DOHH2 (cell line): Measurements from ENCODE around the gene KRT33A.
"Not testable (repeated sequence)": the region's sequence is repeated elsewhere in the genome, so short reads cannot be mapped to it uniquely, and the experiment has no call there.

ENCODE experiments used
- H3F3A ChIP-seq: fragments of 200-600 bp; sonication (generic), shearing (Covaris generic); 2 replicates; pipeline ENCODE4 v1.6.0; 2016; ENCODE audit warnings: antibody characterized with exemption, mild to moderate bottlenecking; ENCODE audit not compliant: control insufficient read depth, insufficient read depth
- H3K27ac ChIP-seq: fragments of 200-600 bp; sonication (generic); 2 replicates; pipeline ENCODE4 v1.5.1; 2014; ENCODE audit warnings: low read depth, mild to moderate bottlenecking, low read length, moderate library complexity
- H3K27me3 ChIP-seq: fragments of 200-600 bp; sonication (generic); 2 replicates; pipeline ENCODE4 v1.6.1; 2014; ENCODE audit warnings: mild to moderate bottlenecking, low read length, mixed read lengths; ENCODE audit not compliant: control insufficient read depth
- H3K36me3 ChIP-seq: fragments of 200-600 bp; sonication (generic); 2 replicates; pipeline ENCODE4 v1.6.1; 2014; ENCODE audit warnings: mild to moderate bottlenecking, low read length, moderate library complexity, mixed read lengths; ENCODE audit not compliant: control insufficient read depth
- H3K4me1 ChIP-seq: fragments of 200-600 bp; sonication (generic); 2 replicates; pipeline ENCODE4 v1.6.1; 2014; ENCODE audit warnings: mild to moderate bottlenecking, low read length, mixed read lengths; ENCODE audit not compliant: control insufficient read depth
- H3K4me2 ChIP-seq: fragments of 200-600 bp; sonication (generic); 2 replicates; pipeline ENCODE4 v1.6.0; 2014; ENCODE audit warnings: mild to moderate bottlenecking, low read length, moderate library complexity
- H3K4me3 ChIP-seq: fragments of 200-600 bp; sonication (generic); 2 replicates; pipeline ENCODE4 v1.5.1; 2014; ENCODE audit warnings: mild to moderate bottlenecking, low read length, mixed read lengths
- H3K79me2 ChIP-seq: fragments of 200-600 bp; sonication (generic); 2 replicates; pipeline ENCODE4 v1.6.1; 2014; ENCODE audit warnings: mild to moderate bottlenecking, low read length, mixed read lengths; ENCODE audit not compliant: control insufficient read depth
- H3K9me2 ChIP-seq: fragments of 200-600 bp; sonication (generic); replicated peaks from 2 replicates; pipeline ENCODE4 v1.6.1; 2014; ENCODE audit warnings: mild to moderate bottlenecking, low read length, mixed read lengths; ENCODE audit not compliant: control insufficient read depth
- H3K9me3 ChIP-seq: fragments of 200-600 bp; sonication (generic); 2 replicates; pipeline ENCODE4 v1.6.1; 2014; ENCODE audit warnings: antibody characterized with exemption, low read length, mixed read lengths; ENCODE audit not compliant: control insufficient read depth, insufficient read depth
- H4K20me1 ChIP-seq: fragments of 200-600 bp; sonication (generic); 2 replicates; pipeline ENCODE4 v1.6.0; 2014; ENCODE audit warnings: low read depth, mild to moderate bottlenecking, antibody characterized with exemption, low read length, moderate library complexity; ENCODE audit not compliant: control insufficient read depth, insufficient read depth
- EZH2phosphoT487 ChIP-seq: fragments of 200-600 bp; sonication (generic); IDR thresholded peaks from 2 replicates; pipeline ENCODE4 v1.6.1; 2017; ENCODE audit warnings: borderline replicate concordance, mild to moderate bottlenecking, antibody characterized with exemption, low read length, moderate library complexity, mixed read lengths
- TF ChIP-seq, protein P1 (sequence below): fragments of 200-600 bp; sonication (generic); IDR thresholded peaks from one replicate; pipeline ENCODE4 v1.5.1; 2014; ENCODE audit warnings: antibody characterized with exemption, mild to moderate bottlenecking, low read depth, low read length; ENCODE audit not compliant: poor library complexity, severe bottlenecking

KRT33A gene

DNA sequence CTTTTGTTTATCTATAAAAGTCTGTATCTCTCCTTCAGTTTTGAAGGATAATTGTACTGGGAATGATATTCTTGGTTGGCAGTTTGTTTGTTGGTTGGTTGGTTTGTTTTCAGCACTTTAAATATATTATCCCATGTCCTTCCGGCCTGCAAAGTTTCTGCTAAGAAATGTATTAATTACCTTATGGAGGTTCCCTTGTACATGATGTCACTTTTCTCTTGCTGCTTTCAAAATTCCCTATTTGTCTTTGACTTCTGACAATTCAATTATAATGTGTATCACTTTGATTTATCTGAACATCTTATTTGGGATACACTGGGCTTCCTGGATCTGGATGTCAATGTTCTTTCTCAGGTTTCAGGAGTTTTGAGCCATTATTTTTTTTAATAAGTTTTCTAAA lies 35.6 kb upstream of the KRT33A start:
- H3K4me3 ChIP-seq, result no peak overlapping the region
- no peak overlapping the region for H3K4me2 ChIP-seq
- no peaks in the 10 kb centered on the region for H3K4me1 ChIP-seq
- TF ChIP-seq, protein P1, sequence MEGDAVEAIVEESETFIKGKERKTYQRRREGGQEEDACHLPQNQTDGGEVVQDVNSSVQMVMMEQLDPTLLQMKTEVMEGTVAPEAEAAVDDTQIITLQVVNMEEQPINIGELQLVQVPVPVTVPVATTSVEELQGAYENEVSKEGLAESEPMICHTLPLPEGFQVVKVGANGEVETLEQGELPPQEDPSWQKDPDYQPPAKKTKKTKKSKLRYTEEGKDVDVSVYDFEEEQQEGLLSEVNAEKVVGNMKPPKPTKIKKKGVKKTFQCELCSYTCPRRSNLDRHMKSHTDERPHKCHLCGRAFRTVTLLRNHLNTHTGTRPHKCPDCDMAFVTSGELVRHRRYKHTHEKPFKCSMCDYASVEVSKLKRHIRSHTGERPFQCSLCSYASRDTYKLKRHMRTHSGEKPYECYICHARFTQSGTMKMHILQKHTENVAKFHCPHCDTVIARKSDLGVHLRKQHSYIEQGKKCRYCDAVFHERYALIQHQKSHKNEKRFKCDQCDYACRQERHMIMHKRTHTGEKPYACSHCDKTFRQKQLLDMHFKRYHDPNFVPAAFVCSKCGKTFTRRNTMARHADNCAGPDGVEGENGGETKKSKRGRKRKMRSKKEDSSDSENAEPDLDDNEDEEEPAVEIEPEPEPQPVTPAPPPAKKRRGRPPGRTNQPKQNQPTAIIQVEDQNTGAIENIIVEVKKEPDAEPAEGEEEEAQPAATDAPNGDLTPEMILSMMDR, result no peak
- TF ChIP-seq EZH2phosphoT487, result no peak
- H3K36me3 ChIP-seq, result no peaks in the 10 kb centered on the region
- H3K27me3 ChIP-seq, result 0 out of 2 replicates have a peak, but pooled peaks cover 2% of the 10 kb centered on the region
- H3K9me3 ChIP-seq, result no peaks in the 10 kb centered on the region
- no peaks in the 10 kb centered on the region for H4K20me1 ChIP-seq
- no peaks in the 10 kb centered on the region for H3K79me2 ChIP-seq
- H3K9me2 ChIP-seq, result no peaks in the 10 kb centered on the region
- H3F3A ChIP-seq, result no peaks in the 10 kb centered on the region
- H3K27ac ChIP-seq, result no peak overlapping the region

DNA sequence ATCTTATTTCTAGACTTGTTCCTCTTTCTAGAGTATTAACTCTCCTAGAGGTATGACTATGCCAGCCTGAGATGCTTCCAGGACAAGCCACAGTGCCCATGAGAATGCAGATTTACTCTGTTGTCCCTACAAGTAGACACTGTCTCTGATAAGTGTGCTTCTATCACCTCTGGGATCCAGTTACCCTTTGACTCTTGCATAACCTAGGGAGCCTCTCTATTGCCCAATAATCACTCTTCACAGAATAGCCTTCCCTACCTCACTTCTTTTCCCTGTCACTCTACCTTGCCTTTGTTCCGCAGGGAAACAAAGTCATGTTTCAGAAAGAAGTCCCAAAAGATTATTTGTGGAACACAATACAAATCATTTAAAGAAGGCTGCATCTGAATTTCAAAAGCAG lies 33.1 kb upstream of the KRT33A start:
- Histone ChIP-seq H3K4me2 (no peak overlapping the region), H3K9me3 (no peaks in the 10 kb centered on the region), H3K4me1 (no peaks in the 10 kb centered on the region), H3F3A (no peaks in the 10 kb centered on the region), H3K9me2 (no peaks in the 10 kb centered on the region), H3K27me3 (0 out of 2 replicates have a peak, but pooled peaks cover 2% of the 10 kb centered on the region), H3K4me3 (no peak overlapping the region), H4K20me1 (no peaks in the 10 kb centered on the region), H3K27ac (no peak overlapping the region), H3K36me3 (no peaks in the 10 kb centered on the region), H3K79me2 (no peaks in the 10 kb centered on the region)
- TF ChIP-seq, protein P1, result no peak
- TF ChIP-seq EZH2phosphoT487, result no peak

DNA sequence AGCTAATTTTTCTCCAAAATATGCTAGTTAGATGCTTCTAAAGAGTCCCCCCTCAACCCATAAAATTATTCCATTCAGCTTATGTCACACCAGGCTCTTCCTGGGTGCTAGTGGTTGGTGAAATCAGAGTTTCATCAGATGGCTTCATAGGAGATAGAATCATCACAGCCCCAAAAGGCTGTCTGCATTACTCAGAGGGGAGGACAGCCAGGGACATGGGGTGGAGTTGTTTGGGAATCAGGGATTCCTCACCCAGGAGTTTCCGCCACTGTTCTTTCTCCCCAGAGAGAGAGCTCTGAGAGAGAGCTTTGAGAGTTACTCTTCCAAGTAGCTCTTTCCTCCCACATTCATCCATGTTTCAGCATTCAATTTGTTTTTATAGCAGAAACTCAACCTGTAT lies 31.8 kb upstream of the KRT33A start:
- Histone ChIP-seq H3K4me2 (no peak overlapping the region), H3K4me1 (no peaks in the 10 kb centered on the region), H3F3A (no peaks in the 10 kb centered on the region), H4K20me1 (no peaks in the 10 kb centered on the region), H3K27me3 (0 out of 2 replicates have a peak, but pooled peaks cover 2% of the 10 kb centered on the region), H3K27ac (no peak overlapping the region), H3K9me3 (no peaks in the 10 kb centered on the region), H3K79me2 (no peaks in the 10 kb centered on the region), H3K4me3 (no peak overlapping the region), H3K9me2 (no peaks in the 10 kb centered on the region), H3K36me3 (no peaks in the 10 kb centered on the region)
- TF ChIP-seq, protein P1, result no peak
- no peak for TF ChIP-seq EZH2phosphoT487

DNA sequence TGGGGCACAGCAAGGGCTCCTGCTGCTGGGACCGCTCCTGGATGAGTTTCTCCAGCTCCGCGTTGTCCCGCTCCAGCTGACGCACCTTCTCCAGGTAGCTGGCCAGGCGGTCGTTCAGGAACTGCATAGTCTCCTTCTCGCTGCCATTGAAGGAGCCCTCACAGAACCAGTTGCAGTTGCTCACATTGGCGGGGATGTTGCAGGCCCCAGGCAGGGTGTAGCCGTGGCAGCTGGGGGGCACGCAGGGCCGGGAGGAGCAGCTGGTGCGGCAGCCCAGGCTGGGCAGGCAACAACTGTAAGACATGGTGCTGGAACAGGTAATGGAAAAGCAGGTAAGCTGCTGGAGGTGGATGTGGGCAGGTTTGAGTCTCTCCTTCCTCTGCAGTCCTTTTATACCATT lies 31.3 kb upstream of the KRT33A start, which contains the start of gene KRT34:
TSS of gene KRT34 (minus strand) at position 364 of the 400 bp plus-strand sequence. CDS start at position 304, 60 bp downstream.
- not testable (repeated sequence) for H3F3A ChIP-seq, H3K36me3 ChIP-seq, H3K4me3 ChIP-seq, H3K9me2 ChIP-seq, H3K79me2 ChIP-seq, H3K4me2 ChIP-seq, H3K4me1 ChIP-seq, H3K27me3 ChIP-seq, H3K9me3 ChIP-seq, H4K20me1 ChIP-seq, H3K27ac ChIP-seq

DNA sequence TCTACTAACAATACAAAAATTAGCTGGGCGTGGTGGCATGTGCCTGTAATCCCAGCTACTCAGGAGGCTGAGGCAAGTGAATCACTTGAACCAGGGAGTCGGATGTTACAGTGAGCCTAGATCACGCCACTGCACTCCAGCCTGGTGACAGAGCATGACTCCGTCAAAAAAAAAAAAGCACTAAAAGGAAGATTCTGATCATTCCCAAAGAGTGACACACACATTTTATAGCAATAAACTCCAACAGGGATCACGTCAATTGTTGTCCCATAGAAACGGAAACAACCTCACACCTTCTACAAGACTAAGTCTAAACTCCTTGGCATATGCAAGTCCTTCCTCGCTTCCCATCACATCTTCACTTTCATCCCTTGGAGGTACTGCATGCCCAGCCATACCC lies 29.5 kb upstream of the KRT33A start:
- H3K27ac ChIP-seq, H3K36me3 ChIP-seq, H3K4me3 ChIP-seq, H3K4me1 ChIP-seq, H3K9me2 ChIP-seq, H3K4me2 ChIP-seq, H3K9me3 ChIP-seq, H3K27me3 ChIP-seq, H3F3A ChIP-seq, H4K20me1 ChIP-seq, H3K79me2 ChIP-seq: not testable (repeated sequence)
